ENCODE data around the gene HNRNPK. TPM values are rescaled to one million over a fixed set of nuclear protein-coding genes. Genes with fewer than 3 reads are reported as not detected.
A peak's percentile ranks its signal among the peaks of the same experiment; 100 is the strongest.

The HNRNPK gene
- total and polyA plus RNA-seq, 2 of the 13 experiments (the other 11 are each of a cell fraction or from before 2014, with no cell fraction given): 321 to 712 TPM

- TF ChIP-seq ZNF510 (CRISPR knock-in tag; IDR thresholded peaks at IDR 0.05; ENCODE audit: low read depth) (no peak), ZNF136 (CRISPR knock-in tag; IDR thresholded peaks at IDR 0.05; ENCODE audit: low read depth) (peak; percentile 32; the same call in 1 of the 2 replicates), SRSF1 (optimal IDR thresholded peaks at IDR 0.05; ENCODE audit: low read depth, low read length) (no peak), NRL (CRISPR knock-in tag; IDR thresholded peaks at IDR 0.05; ENCODE audit: borderline replicate concordance) (no peak), NBN (conservative IDR thresholded peaks at IDR 0.05) (no peak), ZNF609 (CRISPR knock-in tag; IDR thresholded peaks at IDR 0.05; ENCODE audit: borderline replicate concordance) (peak; percentile 47; the same call in 1 of the 2 replicates), REST (IDR thresholded peaks at IDR 0.05; ENCODE audit: borderline replicate concordance in 1 of 2, low read depth in 1 of 2, low read length in 2 of 2) (no peak), ZFP41 (CRISPR knock-in tag; IDR thresholded peaks at IDR 0.05; ENCODE audit: borderline replicate concordance) (peak; percentile 90; the same call in 1 of the 2 replicates), MYPOP (CRISPR knock-in tag; IDR thresholded peaks at IDR 0.05) (peak; percentile 42; the same call in 1 of the 2 replicates), ZGPAT (CRISPR knock-in tag; IDR thresholded peaks at IDR 0.05) (peak; percentile 65; the same call in 1 of the 2 replicates), TBL1XR1 (IDR thresholded peaks at IDR 0.05; ENCODE audit: borderline replicate concordance, low read length, partially characterized antibody) (peak; percentile 11), CSRNP2 (CRISPR knock-in tag; conservative IDR thresholded peaks at IDR 0.05; ENCODE audit: low read depth) (no peak), ZKSCAN8 (CRISPR knock-in tag; IDR thresholded peaks at IDR 0.05; ENCODE audit: borderline replicate concordance) (no peak)
These were observed 58.9 kb downstream of the HNRNPK start, which contains the start of gene KIF27 (continued) for GRCh38 chr9:83920927-83921707.

Data from HepG2 (cell line).